ENCODE results near the gene FOXP1.

DNA sequence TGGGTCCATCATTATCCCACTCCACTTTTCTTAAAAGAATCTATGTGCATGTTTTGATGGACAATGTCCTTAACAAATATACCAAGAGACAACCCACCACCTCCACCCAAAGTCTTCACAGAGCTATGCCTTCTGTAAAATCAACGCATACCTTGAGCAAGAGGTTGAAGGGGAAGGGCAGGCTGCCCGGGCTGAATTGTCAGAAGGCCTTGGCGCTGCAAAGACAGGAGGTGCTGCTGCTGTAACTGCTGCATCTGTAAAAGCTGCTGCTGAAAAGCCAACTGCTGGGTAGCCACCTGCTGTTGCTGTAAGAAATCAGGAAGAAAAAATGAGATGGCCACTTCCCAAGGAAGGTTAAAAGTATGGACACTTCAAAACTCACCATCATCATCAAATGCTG is 536.7 kb downstream of the FOXP1 start:
- TF ChIP-seq, protein P1, sequence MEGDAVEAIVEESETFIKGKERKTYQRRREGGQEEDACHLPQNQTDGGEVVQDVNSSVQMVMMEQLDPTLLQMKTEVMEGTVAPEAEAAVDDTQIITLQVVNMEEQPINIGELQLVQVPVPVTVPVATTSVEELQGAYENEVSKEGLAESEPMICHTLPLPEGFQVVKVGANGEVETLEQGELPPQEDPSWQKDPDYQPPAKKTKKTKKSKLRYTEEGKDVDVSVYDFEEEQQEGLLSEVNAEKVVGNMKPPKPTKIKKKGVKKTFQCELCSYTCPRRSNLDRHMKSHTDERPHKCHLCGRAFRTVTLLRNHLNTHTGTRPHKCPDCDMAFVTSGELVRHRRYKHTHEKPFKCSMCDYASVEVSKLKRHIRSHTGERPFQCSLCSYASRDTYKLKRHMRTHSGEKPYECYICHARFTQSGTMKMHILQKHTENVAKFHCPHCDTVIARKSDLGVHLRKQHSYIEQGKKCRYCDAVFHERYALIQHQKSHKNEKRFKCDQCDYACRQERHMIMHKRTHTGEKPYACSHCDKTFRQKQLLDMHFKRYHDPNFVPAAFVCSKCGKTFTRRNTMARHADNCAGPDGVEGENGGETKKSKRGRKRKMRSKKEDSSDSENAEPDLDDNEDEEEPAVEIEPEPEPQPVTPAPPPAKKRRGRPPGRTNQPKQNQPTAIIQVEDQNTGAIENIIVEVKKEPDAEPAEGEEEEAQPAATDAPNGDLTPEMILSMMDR (IDR thresholded peaks at IDR 0.05; ENCODE audit: insufficient read depth, low read length, poor library complexity, severe bottlenecking), result no peak
- no peak for TF ChIP-seq EZH2phosphoT487 (conservative IDR thresholded peaks at IDR 0.05; ENCODE audit: low read length)

Measured in SU-DHL-6 (cell line).